Epidermal melanocyte (primary cell): Measurements from ENCODE around the gene ADAMTS9.
A peak's percentile ranks its signal among the peaks of the same experiment; 100 is the strongest.

Source experiments
- DNase-seq: peaks from one replicate; pipeline ENCODE4 v3.0.0; 2011; ENCODE audit warnings: low spot score; ENCODE audit not compliant: insufficient read length

ADAMTS9 gene

DNA sequence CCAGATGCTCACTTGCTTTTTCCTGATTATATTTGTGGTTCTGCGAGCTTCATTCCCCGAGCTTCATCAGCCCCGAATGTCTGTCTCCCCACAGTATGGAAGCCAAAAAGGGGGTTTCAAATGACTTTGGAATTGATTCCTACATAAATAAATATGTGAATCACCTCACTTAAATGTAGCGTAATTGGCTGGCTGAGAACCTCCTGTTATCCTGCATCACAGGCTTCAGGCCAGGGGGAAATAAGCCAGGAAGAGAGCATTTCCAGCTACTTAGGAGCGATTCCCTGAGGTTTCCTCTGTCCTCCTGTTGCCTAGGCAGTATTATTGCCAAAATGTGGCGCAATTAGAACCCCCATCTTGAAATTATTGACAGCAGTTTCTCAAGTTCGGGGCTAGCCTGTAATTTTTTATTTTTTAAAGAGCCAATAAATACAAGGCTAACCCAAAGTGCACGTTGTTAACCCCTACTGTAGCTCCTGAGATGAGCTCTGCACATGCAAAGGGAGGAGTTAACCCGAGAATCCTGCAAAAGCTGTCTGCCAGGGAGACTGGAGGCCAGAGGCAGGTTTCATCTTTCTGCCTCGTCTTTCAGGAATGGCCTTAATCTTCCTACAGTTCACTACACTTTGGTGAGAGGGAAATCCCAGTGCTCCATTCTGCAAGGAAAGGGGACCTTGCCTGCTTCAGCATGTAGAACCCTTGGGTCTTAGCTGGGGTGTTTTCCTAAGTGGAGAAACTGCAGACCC is 148.2 kb downstream of the ADAMTS9 start:
- no peak for DNase-seq

DNA sequence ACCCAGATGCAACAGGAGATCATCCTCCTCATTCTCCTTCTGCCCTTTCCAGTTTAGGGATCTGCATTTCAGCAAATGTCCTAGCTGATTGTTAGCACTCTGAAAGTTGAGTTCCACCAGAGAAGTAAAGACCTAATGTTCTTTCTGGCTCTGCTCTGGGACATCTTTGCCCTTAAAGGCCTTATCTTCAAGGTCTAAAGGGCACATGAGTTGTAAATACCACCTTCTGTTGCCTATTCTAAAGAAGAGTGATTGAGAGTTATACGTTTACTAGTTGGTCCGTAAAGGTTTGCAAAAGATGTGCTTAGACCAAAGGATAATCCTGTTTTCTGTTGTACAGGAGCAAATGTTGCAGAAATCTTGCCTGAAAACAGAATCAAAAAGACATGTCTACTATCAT is 151.6 kb downstream of the ADAMTS9 start:
- DNase-seq, result no peak

DNA sequence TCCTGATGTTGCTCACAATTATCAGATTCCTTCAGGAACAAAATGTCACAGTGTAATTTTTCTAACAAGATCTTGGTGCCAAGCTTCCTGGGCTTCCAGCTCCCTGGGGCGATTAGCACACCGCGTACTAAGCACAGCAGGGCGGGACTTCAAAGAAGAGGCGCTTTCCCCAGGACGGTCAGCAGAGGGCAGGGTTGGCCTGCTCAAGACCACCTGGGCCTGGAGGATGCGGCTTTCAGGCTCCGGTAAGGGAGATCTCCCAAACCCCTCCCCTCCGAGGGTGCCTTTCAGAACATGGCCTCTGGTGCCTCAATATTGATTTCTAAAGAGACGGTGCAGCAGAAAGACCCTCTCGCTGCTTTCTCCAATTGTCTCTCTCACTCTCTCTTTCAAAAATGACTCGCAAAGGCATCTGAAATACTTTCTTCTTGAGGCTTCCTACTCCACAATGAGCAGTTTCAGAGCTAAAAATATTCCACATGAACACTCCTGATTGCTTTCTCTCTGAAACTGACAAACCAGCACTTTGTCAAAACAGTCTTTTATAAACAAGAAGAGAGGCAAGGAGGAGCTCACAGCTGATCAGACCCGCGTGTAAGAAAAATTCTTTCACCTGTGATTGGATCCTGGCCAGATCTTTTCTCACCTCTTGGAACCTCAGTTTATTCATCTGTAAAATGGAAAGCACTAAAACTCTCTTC is 154.0 kb downstream of the ADAMTS9 start:
- DNase-seq, result peak; percentile 66

DNA sequence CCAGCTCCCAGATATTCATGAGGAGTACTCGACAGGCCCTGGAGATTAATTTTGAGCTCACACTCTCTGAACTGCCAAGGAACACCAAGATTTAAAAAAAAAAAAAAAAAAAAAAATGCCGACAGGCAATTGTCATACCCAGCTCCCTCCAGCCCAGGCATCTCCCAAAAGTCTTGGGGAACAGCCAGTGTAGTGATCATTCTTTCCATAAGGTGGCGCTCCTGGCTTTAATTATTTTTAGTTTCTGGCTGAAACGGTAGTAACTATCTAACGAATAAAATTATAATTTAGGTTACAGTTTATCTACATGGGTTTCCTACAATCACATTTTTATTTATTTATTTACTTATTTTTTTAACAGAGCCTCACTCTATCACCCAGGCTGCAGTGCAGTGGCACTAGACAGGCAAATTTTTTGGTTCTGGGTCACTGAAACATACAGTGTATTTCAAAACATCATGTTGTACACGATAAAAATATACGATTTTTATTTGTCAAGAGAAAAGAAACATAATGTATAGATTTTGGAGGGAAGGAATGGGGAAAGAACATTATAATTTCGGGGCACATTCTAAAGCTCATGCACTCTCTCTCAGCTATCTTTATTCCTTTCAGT is 157.3 kb downstream of the ADAMTS9 start:
- peak; percentile 46 for DNase-seq

DNA sequence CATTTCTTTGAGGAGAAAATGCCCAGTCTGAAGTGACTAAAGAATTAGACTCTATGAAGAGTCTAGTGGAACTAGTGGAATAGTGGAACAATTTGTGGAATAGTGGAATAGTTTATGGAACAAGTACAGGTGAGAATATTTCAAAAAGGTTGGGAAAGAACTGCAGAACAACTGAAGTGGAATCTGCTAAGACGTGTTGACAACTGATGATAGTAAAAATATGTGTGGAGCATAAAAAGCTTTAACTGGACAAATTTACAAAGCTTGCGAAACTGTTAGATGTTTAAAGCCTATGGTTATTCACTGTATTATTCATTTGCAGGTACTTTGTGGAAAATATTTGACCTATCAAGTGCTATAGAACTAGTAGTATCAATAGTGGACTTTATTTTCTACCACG is 164.5 kb downstream of the ADAMTS9 start:
- DNase-seq, result no peak

DNA sequence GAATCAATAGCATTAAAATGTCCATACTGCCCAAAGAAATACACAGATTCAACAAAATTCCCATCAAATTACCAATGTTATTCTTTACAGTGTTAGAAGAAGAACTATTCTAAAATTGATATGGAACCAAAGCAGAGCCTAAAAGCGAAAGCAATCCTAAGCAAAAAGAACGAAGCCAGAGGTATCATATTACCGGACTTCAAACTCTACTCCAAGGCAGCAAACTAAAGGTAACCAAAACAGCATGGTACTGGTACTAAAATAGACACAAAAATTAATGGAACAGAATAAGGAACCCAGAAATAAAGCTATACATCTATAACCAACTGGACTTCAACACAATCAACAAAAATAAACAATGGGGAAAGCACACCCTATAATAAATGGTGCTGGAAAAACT is 167.5 kb downstream of the ADAMTS9 start:
- no peak for DNase-seq

DNA sequence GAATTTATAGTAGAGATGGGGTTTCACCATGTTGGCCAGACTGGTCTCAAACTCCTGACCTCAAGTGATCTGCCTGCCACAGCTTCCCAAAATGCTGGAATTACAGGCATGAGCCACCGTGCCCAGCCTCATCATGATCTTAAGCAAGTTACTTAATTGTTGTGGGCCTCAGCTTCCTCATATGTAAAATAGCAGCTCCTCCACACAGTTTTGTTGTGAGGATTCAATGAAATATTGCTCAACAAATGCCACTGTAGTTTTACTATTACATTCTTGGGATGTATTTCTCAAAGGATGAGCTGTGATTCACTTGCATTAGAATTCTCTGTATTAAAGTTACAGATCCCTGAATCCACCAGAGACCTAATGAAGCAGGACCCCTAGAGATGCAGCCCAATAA is 168.8 kb downstream of the ADAMTS9 start:
- no peak for DNase-seq

DNA sequence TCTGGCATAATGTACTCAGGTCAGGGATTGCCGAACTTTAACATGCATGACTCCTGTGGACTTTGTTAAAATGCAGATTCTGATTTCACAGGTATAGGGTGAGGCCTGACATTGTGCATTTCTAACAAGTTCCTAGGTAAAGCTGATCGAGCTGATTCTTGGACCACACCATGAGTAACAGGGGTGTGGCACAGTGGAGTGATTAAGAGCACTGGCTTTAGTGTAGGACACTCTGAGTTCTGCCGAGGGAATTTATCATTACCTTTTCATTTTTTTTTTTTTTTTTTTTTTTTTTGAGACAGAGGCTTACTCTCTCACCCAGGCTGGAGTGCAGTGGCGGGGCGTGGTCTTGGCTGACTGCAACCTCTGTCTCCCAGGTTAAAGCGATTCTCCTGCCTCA is 169.3 kb downstream of the ADAMTS9 start:
- DNase-seq, result no peak

DNA sequence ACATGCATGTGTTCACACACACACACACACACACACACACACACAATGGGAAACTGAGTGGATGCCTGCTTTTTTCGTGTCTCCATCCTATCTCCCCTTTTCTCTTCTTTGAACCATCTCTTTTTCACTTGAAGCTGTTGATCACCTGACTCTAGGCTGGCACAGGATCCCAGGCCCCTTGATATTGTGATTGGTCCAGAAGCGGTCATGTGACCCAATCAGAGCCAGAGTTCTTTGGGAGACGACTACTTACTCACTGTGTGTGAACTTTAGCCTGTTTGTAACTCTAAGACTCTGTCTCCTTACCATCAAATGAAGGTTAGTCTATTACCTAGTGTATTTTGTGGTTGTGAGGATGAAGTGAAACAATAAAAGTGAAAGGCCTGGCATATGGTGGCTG is 172.9 kb downstream of the ADAMTS9 start:
- DNase-seq, result no peak

DNA sequence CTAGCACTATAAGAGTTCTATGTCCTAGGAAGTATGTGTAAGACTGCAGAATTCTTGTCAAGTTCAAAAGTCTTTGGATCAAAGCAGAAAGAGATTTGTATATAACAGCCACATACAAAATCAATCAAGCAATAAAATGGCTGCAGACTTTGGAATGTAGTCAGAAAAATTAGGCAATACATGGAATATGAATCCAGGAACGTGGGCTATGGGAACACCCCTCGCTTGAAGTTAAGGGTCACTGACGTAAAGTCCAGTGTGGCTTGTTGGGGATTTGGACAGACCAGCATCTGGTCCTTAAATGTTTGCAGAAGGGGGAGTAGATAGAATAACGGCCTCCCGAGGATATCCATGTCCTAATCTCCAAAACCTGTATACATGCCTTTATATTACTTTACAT is 178.6 kb downstream of the ADAMTS9 start:
- no peak for DNase-seq

DNA sequence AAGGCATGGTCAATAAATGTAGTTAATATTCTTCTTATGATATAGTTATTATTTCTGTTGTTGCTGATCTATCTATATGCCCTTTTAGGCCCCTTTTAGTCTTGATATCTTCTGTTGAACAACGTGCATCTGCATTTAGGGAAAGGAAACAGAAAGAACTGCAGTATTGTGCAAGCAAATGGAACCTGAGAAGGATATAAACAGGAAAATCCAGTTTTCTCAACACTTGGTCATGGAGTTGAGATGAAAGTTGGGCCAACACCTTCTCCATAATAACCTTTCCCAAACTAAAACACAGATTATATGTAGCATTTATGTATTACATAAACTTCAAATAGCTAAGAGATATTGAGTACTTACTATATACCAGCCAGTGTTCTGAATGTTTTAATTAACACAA is 179.7 kb downstream of the ADAMTS9 start:
- DNase-seq, result no peak

DNA sequence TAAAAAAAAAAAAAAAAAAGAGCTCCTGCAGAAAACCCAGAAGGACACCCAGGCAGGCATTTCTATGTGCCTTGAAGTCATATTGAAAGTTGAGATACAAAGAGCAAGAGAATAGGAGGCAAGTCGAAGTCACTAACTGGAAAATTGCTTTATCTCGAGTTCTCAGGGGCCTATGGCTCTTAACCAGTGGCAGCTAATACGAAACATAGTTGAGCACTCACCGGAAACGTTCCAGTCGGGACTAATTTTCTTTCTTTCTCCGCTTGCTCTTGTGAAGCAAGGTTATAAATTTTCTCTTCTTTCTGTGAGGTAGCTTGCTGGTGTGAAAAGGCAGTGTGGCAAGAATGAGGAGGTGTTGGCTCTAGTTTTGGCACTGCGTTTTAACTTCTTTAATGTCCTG is 181.5 kb downstream of the ADAMTS9 start:
- DNase-seq, result no peak

DNA sequence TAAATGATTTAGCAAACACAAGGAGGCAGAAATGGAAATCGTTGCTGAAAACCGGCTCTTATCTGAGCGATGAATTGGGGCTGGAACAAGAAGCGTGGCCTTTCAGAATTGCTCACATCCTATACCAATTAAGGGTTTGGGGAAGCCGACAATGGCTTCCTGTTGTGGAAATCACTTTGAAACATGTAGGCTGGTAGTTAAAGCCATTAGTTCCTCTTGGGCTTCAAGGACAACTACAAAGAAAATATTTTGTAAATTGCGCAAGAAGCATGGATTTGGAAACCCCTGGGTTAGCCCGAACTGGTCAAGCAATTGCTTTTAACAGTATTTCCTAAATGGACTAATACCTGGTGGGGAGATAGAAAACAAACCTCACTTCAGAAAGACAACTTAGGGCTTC is 182.4 kb downstream of the ADAMTS9 start:
- DNase-seq, result no peak

DNA sequence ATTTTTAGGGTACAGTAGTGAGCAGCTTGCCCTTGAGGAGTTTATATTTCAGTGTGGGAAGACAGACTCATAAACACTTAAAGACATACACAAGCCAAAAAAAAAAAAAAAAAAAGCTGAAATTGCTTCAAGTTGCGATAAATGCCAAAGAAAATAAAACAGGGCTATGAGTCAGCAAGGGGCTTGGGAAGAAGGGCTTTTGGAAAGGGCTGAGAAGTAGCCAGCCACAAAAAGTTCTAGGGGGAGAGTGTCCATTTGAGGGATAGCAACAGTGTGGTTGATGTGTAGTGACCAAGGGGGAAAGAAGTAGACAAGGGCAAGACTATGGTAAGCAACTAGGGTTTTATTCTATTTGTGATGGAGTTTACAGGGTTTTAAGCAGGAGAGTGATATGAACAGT is 185.5 kb downstream of the ADAMTS9 start:
- no peak for DNase-seq

DNA sequence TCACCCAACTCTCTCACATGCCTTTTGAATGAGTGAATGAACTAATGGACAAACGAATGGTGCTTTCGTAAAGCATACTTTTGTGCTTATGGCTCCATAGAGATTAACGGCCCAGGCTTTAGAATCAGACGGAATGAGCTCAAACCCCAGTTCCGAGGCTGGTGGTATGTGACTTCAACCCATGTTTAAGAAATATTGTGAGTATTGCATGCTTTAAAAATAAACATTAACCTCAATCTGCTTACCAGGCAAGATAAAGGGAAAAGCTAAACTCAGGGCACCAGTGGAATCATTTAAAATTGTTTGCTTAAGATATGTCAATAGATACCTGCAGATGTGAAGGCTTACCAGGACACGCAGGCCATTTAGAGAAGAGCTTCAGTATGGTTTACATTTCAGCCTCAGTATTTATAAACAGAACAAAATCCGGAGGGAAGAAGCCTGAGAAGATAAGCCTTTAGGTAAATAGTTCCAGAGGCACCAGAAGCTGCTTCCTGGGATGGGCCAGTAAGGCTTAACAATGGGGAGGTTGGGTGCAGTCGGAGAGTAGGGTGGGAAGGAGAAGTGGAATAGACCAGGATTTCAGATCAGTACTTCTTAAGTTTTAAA is 186.4 kb downstream of the ADAMTS9 start:
- DNase-seq, result no peak

DNA sequence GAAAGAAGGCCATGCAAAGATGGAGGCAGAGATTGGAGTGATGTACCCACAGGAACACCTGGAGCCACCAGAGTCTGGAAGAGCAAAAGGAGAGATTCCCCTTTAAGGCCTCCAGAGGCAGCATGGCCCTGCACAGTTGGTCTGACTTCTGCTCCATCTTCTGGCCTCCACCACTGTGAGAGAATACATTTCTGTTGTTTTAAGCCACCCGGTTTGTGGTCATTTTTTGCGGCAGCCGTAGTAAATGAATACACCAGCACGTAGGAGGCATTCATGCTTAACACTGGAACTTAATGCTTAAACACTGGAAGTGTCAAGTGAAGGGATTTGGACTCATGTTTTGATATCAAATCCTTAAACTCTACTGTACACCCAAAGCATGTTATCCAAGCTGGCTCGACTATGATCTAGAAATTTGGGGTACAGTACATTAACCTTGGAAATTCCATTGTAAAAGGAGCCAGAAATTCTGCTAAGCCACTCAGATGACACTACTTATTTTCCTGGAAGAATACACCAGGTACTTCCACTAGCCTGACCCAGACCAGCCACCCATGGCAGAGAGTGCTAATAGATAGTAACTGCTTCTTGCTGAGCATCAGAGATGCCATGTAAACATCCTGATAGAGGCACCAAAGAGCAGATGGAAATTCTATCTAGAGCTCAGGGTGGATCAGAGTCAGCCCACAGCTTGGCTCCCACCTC is 190.9 kb downstream of the ADAMTS9 start:
- DNase-seq, result no peak

DNA sequence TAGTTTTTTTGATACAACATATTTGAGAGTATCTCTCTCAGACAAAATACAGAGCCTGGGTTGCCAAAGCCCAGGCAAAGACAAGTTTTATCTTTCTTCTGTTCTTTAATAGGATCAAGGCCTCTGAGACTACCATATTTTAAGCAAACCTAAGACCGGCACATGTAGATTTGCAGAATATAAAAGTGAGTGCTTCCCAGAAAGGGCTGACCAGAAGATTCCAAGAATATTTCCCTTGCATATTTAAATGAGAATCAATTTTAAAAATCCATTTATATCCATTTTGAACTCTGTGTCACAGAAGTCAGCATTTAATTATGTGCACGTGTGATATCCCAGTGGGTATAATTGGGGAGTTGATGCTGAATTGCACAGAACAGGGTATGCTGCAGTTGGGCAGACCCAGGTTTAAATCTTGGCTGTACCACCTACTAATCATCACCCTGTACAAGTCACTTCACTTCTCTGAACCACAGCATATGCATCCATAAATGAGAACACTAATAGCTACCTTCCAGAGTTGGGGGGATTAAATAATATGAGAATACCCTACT is 191.9 kb downstream of the ADAMTS9 start:
- no peak for DNase-seq

DNA sequence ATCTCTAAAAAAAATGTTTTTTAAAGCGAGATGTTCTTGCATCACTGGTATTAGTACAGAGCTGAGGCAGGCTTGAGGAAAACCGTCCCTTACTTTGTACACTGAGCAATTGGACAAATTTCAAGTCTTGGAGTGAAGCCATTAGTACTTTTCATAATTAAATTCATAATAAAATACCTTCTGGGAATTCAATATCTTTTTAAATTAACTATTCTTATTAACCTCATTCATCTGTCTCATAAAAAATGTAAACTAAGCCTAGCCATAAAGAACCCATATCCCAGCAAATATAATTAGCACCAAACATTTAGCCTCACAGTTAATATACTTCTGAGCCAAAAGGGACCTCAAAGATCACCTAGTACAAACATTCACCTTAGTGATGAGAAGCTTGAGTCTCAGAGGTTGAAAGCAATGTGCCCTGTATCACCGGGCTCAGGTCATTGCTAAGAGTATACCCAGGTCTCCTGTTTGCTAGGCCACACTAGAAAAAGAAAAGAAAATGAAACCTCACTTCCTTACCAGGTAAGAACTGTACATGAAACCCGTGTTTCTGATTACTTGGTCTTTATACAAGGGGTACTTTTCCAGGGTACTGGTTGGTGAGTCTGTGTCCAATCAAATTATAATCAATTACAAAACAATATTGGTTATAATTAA is 192.5 kb downstream of the ADAMTS9 start:
- no peak for DNase-seq

DNA sequence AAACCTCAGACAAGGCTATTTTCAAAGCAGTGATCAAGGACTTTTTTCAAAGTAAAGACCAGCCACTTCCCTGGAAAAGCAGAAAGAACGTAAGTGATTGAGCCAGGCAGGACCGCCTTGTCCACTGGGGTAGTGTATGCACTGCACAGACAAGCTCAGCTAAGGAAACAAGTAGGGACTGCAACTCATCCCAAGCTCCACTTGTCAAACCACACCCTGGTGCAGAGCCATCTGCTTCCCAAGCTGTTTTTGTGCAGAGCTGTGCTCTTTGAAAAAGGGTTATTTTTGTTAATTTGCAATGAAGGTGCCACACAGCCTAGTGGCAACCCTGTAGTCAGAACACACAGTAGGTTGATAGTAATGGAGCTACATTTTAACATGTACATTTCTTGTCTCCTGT is 193.3 kb downstream of the ADAMTS9 start:
- DNase-seq, result no peak

DNA sequence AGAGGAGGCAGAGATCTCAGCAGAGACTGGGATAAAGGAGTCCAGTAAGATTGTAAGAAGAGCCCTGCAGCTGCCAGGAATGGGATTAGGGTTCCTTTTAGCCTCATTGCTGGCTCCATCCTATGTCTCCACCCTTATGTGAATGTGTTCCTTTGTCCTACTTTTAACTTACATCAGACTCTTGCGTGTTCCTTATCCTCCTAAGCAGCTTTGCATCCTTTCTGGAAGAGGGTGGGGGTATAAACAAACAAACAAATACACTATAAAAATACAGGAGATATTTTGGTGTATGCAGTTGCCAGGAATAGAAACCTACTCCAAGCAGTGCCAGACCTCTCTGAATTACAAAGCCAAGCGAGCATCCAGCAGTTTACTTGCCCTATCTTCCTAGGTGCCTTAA is 194.7 kb downstream of the ADAMTS9 start:
- no peak for DNase-seq

DNA sequence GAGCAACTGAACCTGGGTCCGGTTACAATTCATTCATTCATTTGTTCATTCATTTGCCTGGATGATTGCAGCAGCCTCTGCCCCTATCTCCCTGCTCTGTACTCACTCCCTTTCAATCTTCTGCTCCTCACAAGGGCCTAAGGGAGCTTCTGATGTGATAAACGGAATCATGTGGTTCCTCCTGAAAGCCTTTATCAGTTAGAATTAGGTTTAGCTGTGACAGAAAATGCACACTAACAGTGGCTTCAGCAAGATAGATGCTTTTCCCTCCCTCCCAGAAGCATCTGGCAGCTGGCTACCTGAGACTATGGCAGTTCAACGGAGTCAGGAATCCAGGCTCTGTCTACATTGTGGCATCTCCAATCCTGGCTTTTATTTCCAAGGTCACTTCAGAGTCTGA is 196.0 kb downstream of the ADAMTS9 start:
- no peak for DNase-seq
